IPS-11a (cell line): Measurements from ENCODE around the gene NF2.

Experiments used
- H3K4me3 ChIP-seq: one replicate; pipeline ENCODE4 v1.5.1; 2013; ENCODE audit warnings: low read depth, low read length, control low read depth

The NF2 gene

DNA sequence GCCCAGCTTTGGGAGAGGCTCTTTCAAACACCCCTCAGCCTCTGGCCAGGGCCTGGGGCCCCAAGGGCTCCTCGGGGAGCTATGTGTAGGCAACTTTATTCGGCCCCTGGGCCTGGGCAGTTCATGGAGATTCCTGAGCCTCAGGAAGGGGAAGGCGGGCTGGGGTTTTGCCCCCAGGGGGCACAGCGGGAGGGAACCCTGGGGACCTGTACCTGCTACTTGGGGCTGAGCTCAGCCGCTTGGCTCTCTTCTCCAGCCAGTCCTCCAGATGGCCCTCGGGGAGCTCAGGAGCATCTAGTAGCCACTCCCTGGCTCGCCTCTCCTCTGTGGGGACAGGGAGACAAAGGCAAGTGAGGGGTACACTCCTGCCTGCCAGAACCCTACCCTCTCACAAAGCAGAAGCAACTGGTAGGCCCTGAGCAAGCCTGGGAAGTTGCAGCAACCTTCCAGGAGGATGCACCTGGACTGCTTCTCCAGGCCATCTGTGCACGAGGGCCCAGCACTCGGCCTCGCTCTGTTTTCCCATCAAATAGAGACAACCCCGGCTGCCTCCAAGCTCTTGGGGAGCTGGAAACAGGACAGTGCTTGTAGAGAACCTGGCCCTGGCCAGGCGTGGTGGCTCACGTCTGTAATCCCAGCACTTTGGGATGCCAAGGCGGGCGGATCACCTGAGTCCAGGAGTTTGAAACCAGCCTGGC is 134.8 kb downstream of the NF2 start:
- H3K4me3 ChIP-seq, result no peak overlapping the region

DNA sequence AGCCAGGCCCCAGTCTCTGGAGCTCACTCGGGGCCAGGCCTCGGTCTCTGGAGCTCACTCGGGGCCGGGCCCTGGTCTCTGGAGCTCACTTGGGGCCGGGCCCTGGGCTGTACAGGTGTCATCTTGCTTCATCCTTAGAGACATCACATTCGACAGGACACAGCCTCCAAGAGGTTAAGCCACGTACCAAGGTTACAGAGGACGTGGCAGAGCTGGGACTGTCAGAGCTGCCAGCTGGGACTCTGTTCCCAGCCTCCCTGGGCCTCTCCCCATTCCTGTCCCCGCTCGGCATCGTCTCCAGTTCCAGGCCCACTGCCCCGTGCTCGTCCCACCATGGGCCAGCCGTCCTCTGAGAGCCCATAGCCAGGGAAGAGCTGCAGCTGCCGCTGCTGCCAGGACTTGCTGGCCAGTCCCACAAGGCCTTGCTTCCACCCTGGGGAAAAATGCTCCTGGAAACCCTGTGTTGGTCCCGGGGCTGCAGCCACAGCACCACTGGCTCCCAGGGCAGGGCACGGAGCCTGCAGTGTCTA is 136.0 kb downstream of the NF2 start:
- no peak overlapping the region for H3K4me3 ChIP-seq

DNA sequence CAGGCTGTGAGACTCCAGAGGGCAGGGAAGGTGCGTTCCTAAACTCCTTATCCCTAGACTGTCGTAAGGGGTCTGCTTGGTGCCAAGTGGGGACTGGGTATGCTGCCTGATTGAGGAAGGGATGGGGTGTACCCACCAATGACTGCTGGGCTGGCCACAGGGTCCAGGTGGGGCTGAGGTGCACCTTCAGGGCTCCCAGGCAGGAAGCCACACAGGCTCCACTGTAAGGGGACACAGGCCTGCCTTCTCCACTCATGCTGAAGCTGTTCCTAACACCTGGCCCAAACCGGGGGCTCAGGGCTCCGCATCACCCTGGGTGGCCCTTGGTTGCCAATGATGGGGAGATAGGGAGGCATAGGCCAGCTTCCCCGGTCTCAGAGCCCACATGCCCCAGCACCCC is 136.8 kb downstream of the NF2 start:
- H3K4me3 ChIP-seq, result no peak overlapping the region

DNA sequence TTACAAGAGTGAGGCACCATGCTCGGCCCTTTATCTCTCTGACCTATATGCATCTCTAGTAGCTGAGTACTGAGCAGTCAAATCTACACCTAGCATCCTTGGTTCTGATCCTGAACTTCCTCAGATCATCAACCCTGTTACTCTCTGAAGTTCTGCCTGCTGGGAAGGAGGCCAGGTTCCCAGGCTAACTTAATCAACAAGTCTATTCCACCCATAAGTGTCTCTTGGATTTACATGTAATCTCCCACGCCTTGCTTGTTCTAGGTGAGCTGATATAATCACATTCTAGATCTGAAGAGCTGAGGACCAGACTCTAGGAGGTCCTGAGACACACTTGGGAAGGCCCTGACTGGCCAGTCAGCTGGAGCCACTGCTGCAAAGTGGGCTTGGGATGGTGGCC is 138.5 kb downstream of the NF2 start:
- no peak overlapping the region for H3K4me3 ChIP-seq

DNA sequence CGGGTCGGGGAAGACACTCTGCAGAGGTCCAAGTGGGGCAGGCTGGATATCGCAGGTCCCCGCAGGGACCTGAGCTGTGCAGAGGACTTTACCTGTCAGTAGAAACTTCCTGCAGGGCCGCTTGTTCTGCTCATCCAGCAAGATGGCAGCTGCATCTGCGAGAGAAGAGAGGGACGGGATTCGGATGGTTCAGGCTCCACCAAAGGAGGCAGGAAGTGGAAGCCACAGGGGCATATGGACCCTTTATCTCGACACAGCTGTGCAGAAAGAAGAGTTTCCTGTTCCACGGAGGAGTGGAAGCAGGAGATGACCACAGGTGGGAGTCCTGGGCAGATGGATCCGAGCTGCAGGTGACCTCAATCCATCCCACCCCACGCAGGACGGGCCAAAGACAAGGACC is 138.9 kb downstream of the NF2 start:
- no peak overlapping the region for H3K4me3 ChIP-seq

DNA sequence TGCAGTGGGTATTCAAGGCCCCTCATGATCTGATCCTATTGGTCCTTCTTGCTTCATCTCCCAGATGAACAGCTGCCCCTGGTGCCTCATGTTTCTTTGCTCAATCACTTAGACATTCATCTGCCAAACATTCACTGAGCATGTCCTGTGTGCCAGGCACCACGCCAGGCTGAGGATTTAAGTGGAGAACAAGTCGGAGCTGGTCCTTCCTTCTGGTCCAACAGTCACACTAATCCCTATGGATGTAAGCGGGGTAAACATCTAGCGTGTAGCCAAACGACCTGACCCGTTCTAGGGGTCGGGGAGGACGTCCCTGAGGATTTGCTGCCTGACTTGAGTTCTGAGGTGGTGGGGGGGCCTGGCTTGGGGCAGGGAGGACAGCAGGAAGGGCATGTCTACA is 141.5 kb downstream of the NF2 start:
- H3K4me3 ChIP-seq, result no peak overlapping the region

DNA sequence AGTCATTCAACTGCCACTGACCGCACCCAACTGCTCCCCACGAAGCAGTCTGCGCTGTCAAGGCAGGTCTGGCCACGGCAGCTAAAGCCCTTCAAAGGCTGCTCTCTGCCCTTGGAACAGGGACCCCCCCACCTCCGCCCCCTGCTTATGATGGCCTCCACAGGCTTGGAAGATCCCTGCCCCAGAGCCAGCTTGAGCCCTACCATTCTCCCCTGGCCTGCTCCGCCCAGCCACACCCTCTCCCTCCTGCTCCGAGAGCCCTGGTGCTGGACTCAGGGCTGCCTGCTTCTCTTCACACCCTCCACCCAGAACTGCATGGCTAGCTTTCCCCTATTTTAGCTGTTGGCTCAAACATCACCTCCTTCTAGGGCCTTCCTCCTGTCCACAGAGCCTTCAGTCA is 144.4 kb downstream of the NF2 start:
- H3K4me3 ChIP-seq, result no peak overlapping the region
